Stimulated activated CD4-positive, alpha-beta T cell treated with anti-CD3 and anti-CD28 coated beads, Interleukin-2, amount 100 ng/mL, for 4 hours (primary cell): ENCODE measurements around the gene DEPP1.

Experiments used
- DNase-seq: peaks from one replicate; pipeline ENCODE4 v3.0.0-alpha.2; 2020; ENCODE audit warnings: low read depth

The DEPP1 gene

GRCh38 chr10:44932517-44933450 lies 45.8 kb downstream of the DEPP1 start:
- DNase-seq, result peak; percentile 62

- DNase-seq, result no peak
Measured at GRCh38 chr10:44931621-44932516, 46.7 kb downstream of the DEPP1 start.

GRCh38 chr10:44930904-44931620 lies 47.5 kb downstream of the DEPP1 start:
- DNase-seq, result no peak

- no peak for DNase-seq
Measured at GRCh38 chr10:44929356-44930255, 49.0 kb downstream of the DEPP1 start.

GRCh38 chr10:44928462-44928861 lies 50.1 kb downstream of the DEPP1 start:
- DNase-seq, result no peak

- no peak for DNase-seq
Measured at GRCh38 chr10:44927352-44927751, 51.3 kb downstream of the DEPP1 start.

GRCh38 chr10:44926751-44927351 lies 51.8 kb downstream of the DEPP1 start:
- DNase-seq, result no peak
